ENCODE measurements around the gene PAGE1.

The PAGE1 gene

GRCh38 chrX:49712577-49712976 lies 16.8 kb upstream of the PAGE1 start:
- no peak for DNase-seq (ENCODE audit: low read depth)
- H3K4me3 ChIP-seq (ENCODE audit: low read length), result no peak overlapping the region
- no peak for TF ChIP-seq CTCF (conservative IDR thresholded peaks at IDR 0.05; ENCODE audit: low read length)

- no peak overlapping the region for H3K4me3 ChIP-seq (ENCODE audit: low read length)
- TF ChIP-seq CTCF (conservative IDR thresholded peaks at IDR 0.05; ENCODE audit: low read length), result no peak
- no peak for DNase-seq (ENCODE audit: low read depth)
Measured at GRCh38 chrX:49710744-49711319, 15.0 kb upstream of the PAGE1 start.

- DNase-seq (ENCODE audit: low read depth), result no peak
- TF ChIP-seq CTCF (conservative IDR thresholded peaks at IDR 0.05; ENCODE audit: low read length), result no peak
- no peak overlapping the region for H3K4me3 ChIP-seq (ENCODE audit: low read length)
Measured at GRCh38 chrX:49704691-49705404, 9.1 kb upstream of the PAGE1 start.

- no peak for TF ChIP-seq CTCF (conservative IDR thresholded peaks at IDR 0.05; ENCODE audit: low read length)
- no peak overlapping the region for H3K4me3 ChIP-seq (ENCODE audit: low read length)
Measured at GRCh38 chrX:49701933-49702332, 6.1 kb upstream of the PAGE1 start.

GRCh38 chrX:49701323-49701722 lies 5.5 kb upstream of the PAGE1 start:
- no peak for DNase-seq (ENCODE audit: low read depth)
- no peak for TF ChIP-seq CTCF (conservative IDR thresholded peaks at IDR 0.05; ENCODE audit: low read length)
- H3K4me3 ChIP-seq (ENCODE audit: low read length), result no peak overlapping the region

More at GRCh38 chrX:49701933-49702332, 6.1 kb upstream of the PAGE1 start:
- DNase-seq (ENCODE audit: low read depth), result no peak

GRCh38 chrX:49675075-49675719 lies 20.6 kb downstream of the PAGE1 start:
- TF ChIP-seq CTCF (conservative IDR thresholded peaks at IDR 0.05; ENCODE audit: low read length), result no peak
- DNase-seq (ENCODE audit: low read depth), result no peak
- no peak overlapping the region for H3K4me3 ChIP-seq (ENCODE audit: low read length)

GRCh38 chrX:49673394-49673793 lies 22.4 kb downstream of the PAGE1 start:
- no peak overlapping the region for H3K4me3 ChIP-seq (ENCODE audit: low read length)
- TF ChIP-seq CTCF (conservative IDR thresholded peaks at IDR 0.05; ENCODE audit: low read length), result no peak

More at GRCh38 chrX:49673394-49673793, 22.4 kb downstream of the PAGE1 start:
- no peak for DNase-seq (ENCODE audit: low read depth)

All from AG10803 (cell line).